H9 (cell line): Measurements from ENCODE around the gene MGME1. TPM values are rescaled to one million over a fixed set of nuclear protein-coding genes. Genes with fewer than 3 reads are reported as not detected.

Source experiments
- DNase-seq: peaks from one replicate; pipeline ENCODE4 v3.0.0-alpha.2; 2017
- H2AFZ ChIP-seq: one replicate; pipeline ENCODE4 v1.6.1; 2013; ENCODE audit warnings: mild to moderate bottlenecking, low read length, control low read depth, moderate library complexity
- H2AK5ac ChIP-seq: 2 replicates; pipeline ENCODE4 v1.6.1; 2013; ENCODE audit warnings: low read length, control low read depth, mixed read lengths; ENCODE audit not compliant: insufficient read length
- H2BK120ac ChIP-seq: one replicate; pipeline ENCODE4 v1.6.1; 2013; ENCODE audit warnings: low read depth, mild to moderate bottlenecking, low read length, control low read depth, inconsistent platforms; ENCODE audit not compliant: poor library complexity, severe bottlenecking
- H2BK12ac ChIP-seq: 2 replicates; pipeline ENCODE4 v1.6.1; 2013; ENCODE audit warnings: low read length, control low read depth, mixed read lengths, low read depth; ENCODE audit not compliant: insufficient read length
- H2BK15ac ChIP-seq: 2 replicates; pipeline ENCODE4 v1.6.1; 2013; ENCODE audit warnings: low read depth, low read length, control low read depth
- H2BK20ac ChIP-seq: one replicate; pipeline ENCODE4 v1.6.1; 2013; ENCODE audit warnings: low read depth, mild to moderate bottlenecking, low read length, control low read depth, inconsistent platforms; ENCODE audit not compliant: poor library complexity, severe bottlenecking
- H2BK5ac ChIP-seq: 2 replicates; pipeline ENCODE4 v1.6.1; 2013; ENCODE audit warnings: low read length, control low read depth, mixed read lengths; ENCODE audit not compliant: insufficient read length
- H3K14ac ChIP-seq: 2 replicates; pipeline ENCODE4 v1.6.1; 2013; ENCODE audit warnings: low read length, control low read depth; ENCODE audit not compliant: insufficient read depth
- H3K18ac ChIP-seq: 2 replicates; pipeline ENCODE4 v1.6.1; 2013; ENCODE audit warnings: low read depth, mild to moderate bottlenecking, mixed read lengths, low read length, control low read depth; ENCODE audit not compliant: insufficient read length
- H3K23ac ChIP-seq: 2 replicates; pipeline ENCODE4 v1.6.1; 2013; ENCODE audit warnings: low read length, control low read depth, mixed read lengths, low read depth; ENCODE audit not compliant: insufficient read length
- H3K23me2 ChIP-seq: 2 replicates; pipeline ENCODE4 v1.6.1; 2013; ENCODE audit warnings: low read depth, mild to moderate bottlenecking, mixed read lengths, low read length, control low read depth; ENCODE audit not compliant: insufficient read length, poor library complexity, severe bottlenecking
- H3K27ac ChIP-seq: 2 replicates; pipeline ENCODE4 v1.5.1; 2013; ENCODE audit warnings: low read length, control low read depth, mixed read lengths, low read depth; ENCODE audit not compliant: insufficient read length
- H3K27me3 ChIP-seq: 2 replicates; pipeline ENCODE4 v1.6.1; 2013; ENCODE audit warnings: low read length, control low read depth, inconsistent platforms; ENCODE audit not compliant: insufficient read depth
- H3K4ac ChIP-seq: 2 replicates; pipeline ENCODE4 v1.6.1; 2013; ENCODE audit warnings: low read depth, mild to moderate bottlenecking, control low read depth, inconsistent platforms, low read length, moderate library complexity
- H3K4me1 ChIP-seq: 2 replicates; pipeline ENCODE4 v1.6.1; 2013; ENCODE audit warnings: low read length, control low read depth, inconsistent platforms; ENCODE audit not compliant: insufficient read depth
- H3K4me2 ChIP-seq: 2 replicates; pipeline ENCODE4 v1.6.1; 2013; ENCODE audit warnings: low read length, control low read depth, mixed read lengths; ENCODE audit not compliant: insufficient read length, insufficient read depth
- H3K56ac ChIP-seq: 2 replicates; pipeline ENCODE4 v1.6.1; 2013; ENCODE audit warnings: low read depth, mild to moderate bottlenecking, mixed read lengths, low read length, control low read depth; ENCODE audit not compliant: insufficient read length
- H3K79me1 ChIP-seq: 2 replicates; pipeline ENCODE4 v1.6.1; 2013; ENCODE audit warnings: low read depth, mild to moderate bottlenecking, moderate library complexity, low read length, control low read depth, inconsistent platforms; ENCODE audit not compliant: insufficient read depth, poor library complexity, severe bottlenecking
- H3K79me2 ChIP-seq: 2 replicates; pipeline ENCODE4 v1.6.1; 2013; ENCODE audit warnings: low read length, control low read depth, inconsistent platforms; ENCODE audit not compliant: insufficient read depth
- H3K9ac ChIP-seq: 2 replicates; pipeline ENCODE4 v1.6.1; 2013; ENCODE audit warnings: low read length, control low read depth, mixed read lengths; ENCODE audit not compliant: insufficient read length; ENCODE audit errors: extremely low read depth
- H3K9me3 ChIP-seq: one replicate; pipeline ENCODE4 v1.6.1; 2013; ENCODE audit warnings: low read depth, low read length, inconsistent platforms; ENCODE audit not compliant: control insufficient read depth
- H3T11ph ChIP-seq: one replicate; pipeline ENCODE4 v1.6.1; 2013; ENCODE audit warnings: mild to moderate bottlenecking, low read length, control low read depth, inconsistent platforms
- H4K20me1 ChIP-seq: one replicate; pipeline ENCODE4 v1.6.1; 2013; ENCODE audit not compliant: control insufficient read depth, insufficient read length, insufficient read depth
- H4K5ac ChIP-seq: 2 replicates; pipeline ENCODE4 v1.6.1; 2013; ENCODE audit warnings: low read depth, mild to moderate bottlenecking, mixed read lengths, low read length, control low read depth; ENCODE audit not compliant: insufficient read length
- H4K8ac ChIP-seq: replicated peaks from 2 replicates; pipeline ENCODE4 v1.6.1; 2013; ENCODE audit warnings: low read length, control low read depth, mixed read lengths, low read depth; ENCODE audit not compliant: insufficient read length
- H4K91ac ChIP-seq: 2 replicates; pipeline ENCODE4 v1.6.1; 2013; ENCODE audit warnings: low read depth, mild to moderate bottlenecking, moderate library complexity, mixed read lengths, low read length, control low read depth; ENCODE audit not compliant: insufficient read length
- H3K27ac Mint-ChIP-seq, 3 experiments: 2 replicates in 2 of 3; 3 replicates in 1 of 3; pipeline ENCODE4 v1.8.0; 2020 to 2021; ENCODE audit warnings: mixed read lengths in 3 of 3, mild to moderate bottlenecking in 1 of 3, moderate library complexity in 1 of 3
- H3K27me3 Mint-ChIP-seq: 2 replicates; pipeline ENCODE4 v1.8.0; 2021; ENCODE audit warnings: low read depth, mild to moderate bottlenecking, moderate library complexity, mixed read lengths
- H3K36me3 Mint-ChIP-seq, 3 experiments: 2 replicates in 2 of 3; 3 replicates in 1 of 3; pipeline ENCODE4 v1.8.0; 2020 to 2021; ENCODE audit warnings: low read depth in 3 of 3, mixed read lengths in 3 of 3; ENCODE audit not compliant: insufficient read depth in 1 of 3
- H3K4me1 Mint-ChIP-seq, 2 experiments: 2 replicates each; pipeline ENCODE4 v1.8.0; 2020; ENCODE audit warnings: mixed read lengths in 2 of 2
- H3K4me3 Mint-ChIP-seq, 2 experiments: 2 replicates in 1 of 2; 3 replicates in 1 of 2; pipeline ENCODE4 v1.8.0; 2020 to 2021; ENCODE audit warnings: mild to moderate bottlenecking in 2 of 2, mixed read lengths in 2 of 2, moderate library complexity in 1 of 2
- H3K9me3 Mint-ChIP-seq, 2 experiments: 2 replicates in 1 of 2; 3 replicates in 1 of 2; pipeline ENCODE4 v1.8.0; 2020; ENCODE audit warnings: mild to moderate bottlenecking in 2 of 2, mixed read lengths in 2 of 2, moderate library complexity in 1 of 2
- WGBS: extraction: QIAGEN DNeasy Blood & Tissue Kit; methylation state at CpG from one replicate; pipeline ENCODE4 v1.1.7; 2013; ENCODE audit warnings: missing lambda C conversion rate, low lambda C conversion rate, mixed read lengths; ENCODE audit not compliant: insufficient read length; ENCODE audit errors: extremely low coverage; 5-methylcytosine and 5-hydroxymethylcytosine counted together
- total RNA-seq: library from RNA; stranded (reverse); gene quantifications from 2 replicates; pipeline ENCODE4 v1.2.1, GENCODE V29; 2021
- TF ChIP-seq, protein P1 (sequence below): fragments of 200-600 bp; sonication (generic); conservative IDR thresholded peaks from 3 replicates; pipeline ENCODE4 v1.8.0; 2021; ENCODE audit warnings: antibody characterized with exemption, mild to moderate bottlenecking

Gene MGME1
- total RNA-seq, 1 experiment from 2014 or later = 48.9 TPM

DNA sequence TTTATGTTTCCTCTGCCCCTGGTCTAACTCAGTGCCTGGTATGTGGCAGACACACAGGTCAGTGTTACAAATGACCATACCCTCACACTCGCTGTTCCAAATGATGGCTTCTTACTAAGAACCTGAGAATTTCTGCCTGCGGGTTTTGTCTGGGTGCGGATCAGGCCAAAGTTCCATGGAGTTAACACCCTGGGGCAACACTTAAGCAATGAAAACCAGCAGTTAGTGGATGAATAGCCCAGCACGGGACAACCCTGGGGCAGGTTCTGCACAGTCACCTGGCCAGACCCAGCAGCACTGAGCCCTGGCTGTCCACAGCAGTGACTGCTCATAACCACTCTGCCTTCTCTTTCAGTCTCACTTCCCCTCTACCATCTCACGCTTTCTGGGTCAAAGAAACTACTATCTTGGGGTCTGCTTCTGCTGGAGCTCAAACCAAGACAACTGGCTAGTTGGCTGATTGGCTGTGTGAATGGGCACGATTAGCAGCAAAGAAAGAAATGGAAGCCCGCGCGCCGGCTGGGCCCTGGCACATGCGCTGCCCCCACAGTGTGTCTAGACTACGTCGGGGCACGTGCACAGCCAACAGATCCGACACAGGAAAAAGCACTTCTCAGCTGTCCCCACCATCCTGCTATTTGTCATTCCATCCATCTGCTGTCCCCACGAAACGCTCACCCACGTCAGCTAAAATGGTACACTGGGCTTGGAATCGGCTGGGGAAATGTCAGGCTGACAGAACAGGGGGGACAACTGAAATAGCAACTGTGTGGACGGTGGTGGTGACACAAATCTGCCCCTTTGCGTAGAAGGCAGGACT, 36.6 kb downstream of the MGME1 start:
- Histone ChIP-seq H4K5ac (no peak overlapping the region), H3K79me1 (no peaks in the 10 kb centered on the region), H2BK5ac (no peak overlapping the region), H3K79me2 (no peaks in the 10 kb centered on the region), H3K4me1 (no peaks in the 10 kb centered on the region; the same call in 1 of the 2 replicates), H2BK12ac (no peak overlapping the region), H2BK15ac (no peak overlapping the region), H3K23ac (no peak overlapping the region), H4K8ac (no peak overlapping the region), H3K4me2 (no peak overlapping the region), H3K9ac (no peak overlapping the region), H3K9me3 (no peaks in the 10 kb centered on the region), H3K27ac (no peak overlapping the region), H3K23me2 (no peaks in the 10 kb centered on the region), H4K20me1 (no peaks in the 10 kb centered on the region), H3K27me3 (no peaks in the 10 kb centered on the region), H3K18ac (no peak overlapping the region), H2AFZ (no peak overlapping the region), H2AK5ac (no peak overlapping the region), H2BK20ac (no peak overlapping the region), H3K56ac (no peak overlapping the region), H3T11ph (no peak overlapping the region), H4K91ac (no peak overlapping the region), H3K4ac (no peak overlapping the region), H2BK120ac (no peak overlapping the region), H3K14ac (no peak overlapping the region)
- DNase-seq = peak; percentile 47
- H3K27me3 Mint-ChIP-seq = no peaks in the 10 kb centered on the region
- peak overlapping the region in 1 of 3 experiments; percentile 28; a peak in 3 of 7 replicates for H3K27ac Mint-ChIP-seq
- no CpG with 5 or more reads among the region's 21 CpGs for WGBS
- TF ChIP-seq, protein P1, sequence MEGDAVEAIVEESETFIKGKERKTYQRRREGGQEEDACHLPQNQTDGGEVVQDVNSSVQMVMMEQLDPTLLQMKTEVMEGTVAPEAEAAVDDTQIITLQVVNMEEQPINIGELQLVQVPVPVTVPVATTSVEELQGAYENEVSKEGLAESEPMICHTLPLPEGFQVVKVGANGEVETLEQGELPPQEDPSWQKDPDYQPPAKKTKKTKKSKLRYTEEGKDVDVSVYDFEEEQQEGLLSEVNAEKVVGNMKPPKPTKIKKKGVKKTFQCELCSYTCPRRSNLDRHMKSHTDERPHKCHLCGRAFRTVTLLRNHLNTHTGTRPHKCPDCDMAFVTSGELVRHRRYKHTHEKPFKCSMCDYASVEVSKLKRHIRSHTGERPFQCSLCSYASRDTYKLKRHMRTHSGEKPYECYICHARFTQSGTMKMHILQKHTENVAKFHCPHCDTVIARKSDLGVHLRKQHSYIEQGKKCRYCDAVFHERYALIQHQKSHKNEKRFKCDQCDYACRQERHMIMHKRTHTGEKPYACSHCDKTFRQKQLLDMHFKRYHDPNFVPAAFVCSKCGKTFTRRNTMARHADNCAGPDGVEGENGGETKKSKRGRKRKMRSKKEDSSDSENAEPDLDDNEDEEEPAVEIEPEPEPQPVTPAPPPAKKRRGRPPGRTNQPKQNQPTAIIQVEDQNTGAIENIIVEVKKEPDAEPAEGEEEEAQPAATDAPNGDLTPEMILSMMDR = no peak
- H3K4me1 Mint-ChIP-seq = peaks cover 23 to 35% of the 10 kb centered on the region in 2 experiments
- no peaks in the 10 kb centered on the region for H3K9me3 Mint-ChIP-seq
- no peak overlapping the region for H3K4me3 Mint-ChIP-seq
- H3K36me3 Mint-ChIP-seq = no peaks in the 10 kb centered on the region; a peak in 1 of 7 replicates
